Left cardiac atrium (tissue), 4 donors: ENCODE data around the gene BRIP1. TPM values are rescaled to one million over a fixed set of nuclear protein-coding genes. Genes with fewer than 3 reads are reported as not detected.
"Not testable (repeated sequence)": the region's sequence is repeated elsewhere in the genome, so short reads cannot be mapped to it uniquely, and the experiment has no call there.

ENCODE experiments used
- ATAC-seq, 2 donors: fragments of 200-7000 bp; cut with Tn5 transposase; one replicate each; pipeline ENCODE4 v1.9.1; 2020; ENCODE audit warnings: mild to moderate bottlenecking in 2 of 2, moderate library complexity in 2 of 2
- DNase-seq: peaks from one replicate; pipeline ENCODE4 v3.0.0-alpha.2; 2020
- intact Hi-C, 2 donors: fragments of 100-400 bp; cut with DNase I; formaldehyde crosslinking; loops; one replicate each; pipeline versions ENCODE4 v1.14.1 to v1.15.1; 2022 to 2023
- total RNA-seq, 2 donors: library from RNA; stranded (reverse); fragmentation: NEBNext Ultra II Directional; extraction: Animal tissue kit (Norgen Biotek cat#: 25700); gene quantifications; one replicate each; pipeline ENCODE4 v1.2.1, GENCODE V29; 2021
- donor health status: DM: no; HTN: yes; CAD: no.
- donor health status: DM: no; HTN: yes; CAD: no; lungs with severe emphysema.
- donor health status: DM: yes; HTN: yes; CAD: no.
- donor health status: Dilated cardiomyopathy.

BRIP1 gene
- total RNA-seq, 2 donors from 2014 or later: 0.10 to 0.77 TPM

DNA sequence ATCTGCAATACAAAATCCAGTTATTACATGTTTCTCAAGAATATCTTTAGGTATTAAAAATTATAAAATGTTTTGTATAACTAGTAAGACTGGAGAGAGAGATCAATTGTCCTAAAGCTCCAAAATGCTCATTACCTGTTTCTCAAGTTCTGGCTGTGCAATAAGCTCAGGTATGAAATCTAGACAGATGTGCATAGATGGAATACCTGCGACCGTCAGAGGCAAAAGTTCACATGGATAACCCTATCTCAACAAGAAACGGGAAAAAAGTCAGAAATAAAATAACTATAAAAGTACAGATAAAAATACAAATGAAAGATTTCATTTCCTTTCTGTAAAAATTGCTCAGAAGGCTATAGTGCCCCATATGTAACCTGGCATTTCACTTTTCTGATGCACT lies 5.8 kb upstream of the BRIP1 start:
- ATAC-seq (no peak), DNase-seq (no peak)
- intact Hi-C loops: no loop called here

DNA sequence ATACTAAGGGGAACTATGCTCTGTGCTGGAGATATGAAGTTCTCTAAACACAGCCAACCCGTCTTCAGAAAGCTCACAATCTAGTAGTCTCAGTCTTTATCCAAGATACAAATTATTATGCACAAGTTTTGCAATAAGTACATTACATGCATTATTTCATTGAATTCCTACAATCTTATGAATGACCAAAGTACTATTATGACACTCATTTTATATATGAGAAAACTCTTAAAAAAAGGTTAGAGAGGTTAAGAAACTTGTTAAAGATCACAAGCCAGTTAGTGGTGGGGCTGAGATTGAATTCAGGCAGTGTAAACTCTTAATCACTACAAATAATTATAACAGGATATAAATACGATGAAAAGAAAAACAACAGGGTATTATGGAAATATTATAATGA lies 4.7 kb upstream of the BRIP1 start:
- ATAC-seq (no peak), DNase-seq (no peak)
- intact Hi-C loops: no loop called here

DNA sequence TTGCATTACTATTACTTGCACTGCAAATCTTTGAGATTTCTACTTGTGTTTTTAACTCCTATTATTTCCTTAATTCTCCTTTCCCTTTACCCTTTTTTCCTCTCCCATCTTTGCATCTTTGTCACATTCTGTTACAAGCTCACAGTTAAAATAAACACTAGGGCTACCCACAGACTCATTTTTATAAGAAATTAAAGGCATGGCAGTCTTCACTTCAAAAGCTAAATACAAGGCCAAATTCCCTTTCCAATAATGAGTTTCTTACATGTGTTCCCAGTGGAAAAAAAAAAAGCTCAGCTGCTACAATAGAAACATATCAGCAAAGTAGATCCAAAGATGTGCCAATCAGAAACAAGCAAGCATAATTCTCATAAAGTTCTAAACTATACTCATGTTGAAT lies 3.7 kb upstream of the BRIP1 start:
- intact Hi-C loops: no loop called here
- no peak for DNase-seq
- no peak for ATAC-seq

DNA sequence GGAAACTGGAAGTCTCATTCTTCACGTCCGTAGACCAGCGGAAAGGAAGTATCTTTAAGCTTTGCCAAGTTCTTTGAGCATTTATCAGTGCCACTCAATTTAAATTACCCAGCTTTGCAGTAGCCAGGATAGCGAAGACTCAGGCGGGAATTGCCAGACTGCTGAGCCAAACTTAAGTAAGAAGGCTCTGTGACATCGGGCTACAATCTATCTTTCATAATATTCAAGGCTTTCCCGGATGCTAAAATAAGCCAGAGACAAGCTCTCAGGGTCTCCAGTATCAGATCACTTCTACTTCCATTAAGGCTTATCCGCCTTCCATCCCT lies 436 bp upstream of the BRIP1 start:
- ATAC-seq: peak; percentile 58 to 60
- no peak for DNase-seq
- intact Hi-C loops: no loop called here

DNA sequence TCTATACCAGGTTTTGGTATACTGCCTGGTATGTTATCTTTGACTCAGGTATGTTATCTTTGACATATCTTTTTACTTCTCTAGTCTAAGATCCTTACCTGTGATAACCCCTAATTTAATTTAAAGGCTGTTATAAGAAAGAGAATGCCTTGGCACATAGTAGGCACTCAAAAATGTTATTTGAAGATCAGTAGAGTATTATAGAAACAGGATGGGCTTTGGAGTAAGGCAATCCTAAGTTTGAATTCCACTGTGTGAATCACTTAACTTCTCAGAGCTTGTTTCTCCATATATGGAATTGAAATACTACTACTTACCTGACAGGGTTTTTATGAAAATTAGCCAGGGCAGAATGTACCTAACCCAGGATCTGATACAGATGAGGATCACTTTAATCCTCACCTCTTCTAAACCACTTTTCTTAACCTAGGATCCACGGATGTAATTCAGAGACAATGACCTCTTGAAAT lies 1.2 kb downstream of the BRIP1 start:
- ATAC-seq: no peak
- DNase-seq: no peak
- intact Hi-C loops: no loop called here

DNA sequence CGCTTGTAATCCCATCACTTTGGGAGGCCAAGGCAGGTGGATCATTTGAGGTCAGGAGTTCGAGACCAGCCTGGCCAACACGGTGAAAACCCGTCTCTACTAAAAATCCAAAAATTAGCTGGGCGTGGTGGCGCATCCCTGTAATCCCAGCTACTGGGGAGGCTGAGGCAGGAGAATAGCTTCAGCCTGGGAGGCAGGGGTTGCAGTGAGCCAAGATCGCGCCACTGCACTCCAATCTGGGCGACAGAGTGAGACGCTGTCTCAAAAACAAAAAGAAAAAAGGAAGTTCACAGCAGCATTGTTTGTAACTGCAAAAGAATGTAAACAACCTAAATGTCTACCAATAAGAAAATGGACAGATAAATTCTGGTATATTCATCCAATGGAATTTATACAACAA lies 2.9 kb downstream of the BRIP1 start:
- DNase-seq, ATAC-seq, intact Hi-C loops: not testable (repeated sequence)

DNA sequence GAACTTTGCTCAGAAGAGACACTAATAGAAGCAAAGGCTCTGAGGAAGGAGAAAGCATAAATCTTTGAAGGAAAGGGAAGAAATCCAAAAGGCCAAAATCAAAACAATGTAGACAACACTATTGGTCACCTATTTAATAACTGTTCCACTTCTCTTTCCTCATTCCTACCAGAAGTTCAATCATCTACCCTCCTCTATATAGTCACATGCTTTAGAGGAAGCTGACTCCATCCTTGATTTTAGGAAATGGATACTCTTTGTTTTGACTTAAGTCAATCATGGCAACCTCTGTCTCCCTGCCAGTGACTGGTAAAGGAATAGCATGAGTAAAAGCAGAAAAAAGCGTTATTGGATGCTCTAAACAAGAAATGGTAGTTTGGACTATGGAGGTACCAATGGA lies 7.3 kb downstream of the BRIP1 start:
- intact Hi-C loops: no loop called here
- ATAC-seq (no peak), DNase-seq (no peak)

- no peak for ATAC-seq
- intact Hi-C loops: no loop called here
Observed at GRCh38 chr17:61852857-61853256, 10.5 kb downstream of the BRIP1 start.

DNA sequence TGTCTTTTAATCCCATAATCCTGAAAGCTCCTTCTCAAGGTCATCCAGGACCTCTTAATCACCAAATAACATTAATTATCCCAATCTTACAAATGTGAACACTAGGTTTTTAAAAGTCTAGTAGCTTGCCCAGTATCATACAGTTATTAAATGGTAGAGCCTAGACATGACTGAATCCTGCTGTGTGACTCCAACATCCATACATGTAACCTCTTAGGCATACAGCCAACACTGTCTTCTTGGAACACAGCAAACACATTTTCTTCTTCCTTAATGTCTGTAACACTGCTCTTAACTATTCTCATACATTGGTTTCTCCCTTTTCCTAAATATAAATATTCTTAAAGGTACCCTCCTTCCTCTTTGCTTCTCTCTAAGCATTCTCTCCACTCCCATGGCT lies 13.7 kb downstream of the BRIP1 start:
- ATAC-seq: no peak
- intact Hi-C loops: no loop called here
- no peak for DNase-seq

More at GRCh38 chr17:61852857-61853256, 10.5 kb downstream of the BRIP1 start:
- no peak for DNase-seq

GRCh38 chr17:61848896-61849295 lies 14.4 kb downstream of the BRIP1 start:
- intact Hi-C loops: no loop called here
- ATAC-seq: no peak

DNA sequence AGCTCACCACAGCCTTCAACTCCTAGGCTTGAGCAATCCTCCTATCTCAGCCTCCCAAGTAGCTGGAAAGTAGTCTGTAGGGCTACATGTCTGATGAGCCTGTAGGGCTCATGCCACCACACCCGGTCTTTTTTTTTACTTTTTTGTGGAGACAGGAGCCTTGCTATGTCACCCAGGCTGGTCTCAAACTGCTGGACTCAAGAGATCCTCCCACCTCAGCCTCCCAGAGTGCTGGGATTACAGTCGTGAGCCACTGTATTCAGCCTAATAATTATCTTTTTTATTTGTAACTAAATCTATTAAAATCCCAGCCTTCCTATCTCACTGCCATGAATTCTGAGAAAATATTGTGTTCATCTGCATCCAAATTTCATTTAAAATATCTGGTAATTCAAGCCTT lies 15.1 kb downstream of the BRIP1 start:
- ATAC-seq (no peak), DNase-seq (no peak)
- intact Hi-C loops: no loop called here

More at GRCh38 chr17:61848896-61849295, 14.4 kb downstream of the BRIP1 start:
- no peak for DNase-seq

DNA sequence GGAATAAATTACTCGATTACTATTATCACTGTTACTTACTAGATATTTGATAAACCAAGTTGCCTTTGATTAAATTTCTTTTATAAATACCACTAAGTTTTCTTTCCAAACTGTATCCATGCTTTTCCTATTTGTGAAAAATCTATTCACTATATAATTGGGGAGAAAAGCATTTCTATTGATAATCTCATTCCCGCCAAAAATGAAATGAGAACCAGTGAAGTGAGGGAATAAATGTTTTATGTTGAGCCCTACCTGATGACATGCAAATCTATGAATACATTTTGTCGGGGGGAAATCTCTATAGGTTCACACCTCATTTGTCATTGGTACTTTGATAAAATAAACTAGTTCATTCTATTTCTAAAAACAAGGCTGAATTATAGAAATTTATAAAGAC lies 15.7 kb downstream of the BRIP1 start:
- intact Hi-C loops: no loop called here
- no peak for DNase-seq
- ATAC-seq: no peak

GRCh38 chr17:61846761-61847375 lies 16.5 kb downstream of the BRIP1 start:
- DNase-seq (no peak), ATAC-seq (no peak)
- intact Hi-C loops: no loop called here

- intact Hi-C loops: no loop called here
Observed at GRCh38 chr17:61846088-61846487, 17.2 kb downstream of the BRIP1 start.

DNA sequence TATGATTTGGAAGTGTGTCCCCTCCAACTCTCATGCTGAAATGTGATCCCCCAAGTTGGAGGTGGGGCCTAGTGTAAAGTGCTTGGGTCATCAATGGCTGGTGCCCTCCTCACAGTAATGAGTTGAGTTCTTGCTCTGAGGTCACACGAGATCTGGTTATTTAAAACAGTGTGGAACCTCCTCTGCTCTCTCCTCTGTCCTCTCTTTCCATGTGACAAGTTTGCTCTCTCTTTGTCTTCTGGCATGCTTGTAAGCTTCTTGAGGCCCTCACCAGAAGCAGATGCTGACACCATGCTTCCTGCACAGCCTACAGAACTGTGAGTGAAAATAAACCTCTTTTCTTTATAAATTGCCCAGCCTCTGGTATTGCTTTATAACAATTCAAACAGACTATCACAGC lies 19.9 kb downstream of the BRIP1 start:
- intact Hi-C loops: no loop called here
- ATAC-seq: no peak
- DNase-seq: no peak

More at GRCh38 chr17:61846088-61846487, 17.2 kb downstream of the BRIP1 start:
- DNase-seq (no peak), ATAC-seq (no peak)

DNA sequence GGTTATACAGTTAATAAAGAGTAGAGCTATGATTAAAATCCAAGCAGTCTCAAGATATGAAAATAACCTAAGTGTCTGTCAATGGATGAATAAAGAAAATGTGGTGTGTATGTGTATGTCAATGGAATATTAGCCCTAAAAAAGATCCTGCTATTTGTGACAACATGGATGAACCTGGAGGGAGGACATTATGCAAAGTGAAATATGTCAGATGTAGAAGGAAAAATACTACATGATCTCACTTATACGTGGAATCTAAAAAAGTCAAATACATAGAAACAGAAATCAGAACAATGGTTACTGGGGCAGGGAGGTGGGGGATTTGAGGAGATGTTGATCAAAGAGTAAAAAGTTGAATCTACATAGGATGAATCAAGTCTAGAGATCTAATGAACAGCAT lies 20.4 kb downstream of the BRIP1 start:
- intact Hi-C loops: no loop called here
- no peak for DNase-seq
- ATAC-seq: no peak

DNA sequence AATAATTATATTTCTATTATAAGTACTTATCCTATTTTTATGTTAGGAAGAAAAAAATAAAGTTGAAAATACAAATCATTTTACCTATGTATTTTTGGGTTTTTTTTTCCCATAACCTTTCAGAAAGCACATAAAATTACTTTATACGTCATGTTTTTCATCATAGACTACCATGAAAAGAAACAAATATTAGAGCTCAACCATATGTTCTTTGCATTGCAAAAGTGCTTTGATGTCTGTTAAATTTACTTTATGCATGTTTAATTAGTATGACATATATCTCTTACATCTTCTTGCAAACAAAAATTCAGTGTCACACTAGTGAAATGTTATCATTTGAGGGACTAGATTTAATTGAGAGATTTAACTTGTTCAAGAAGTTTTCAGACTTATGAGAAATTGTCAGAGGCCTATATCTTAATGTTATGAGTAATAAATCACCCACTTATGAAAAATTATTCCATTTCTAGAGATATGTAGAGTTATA lies 24.0 kb downstream of the BRIP1 start:
- ATAC-seq (no peak), DNase-seq (no peak)
- intact Hi-C loops: loop anchor here in 1 of 2 donors (5.0 to 10.0 kb wide), 2 partner anchors 425 to 1117 kb away; no protein-coding TSS in a partner anchor

GRCh38 chr17:61837175-61838051 lies 25.9 kb downstream of the BRIP1 start:
- ATAC-seq: peak in 1 of 2 donors; percentile 44
- peak; percentile 45 for DNase-seq
- intact Hi-C loops: loop anchor here in 1 of 2 donors (5.0 to 10.0 kb wide), 2 partner anchors 423 to 1115 kb away; no protein-coding TSS in a partner anchor

DNA sequence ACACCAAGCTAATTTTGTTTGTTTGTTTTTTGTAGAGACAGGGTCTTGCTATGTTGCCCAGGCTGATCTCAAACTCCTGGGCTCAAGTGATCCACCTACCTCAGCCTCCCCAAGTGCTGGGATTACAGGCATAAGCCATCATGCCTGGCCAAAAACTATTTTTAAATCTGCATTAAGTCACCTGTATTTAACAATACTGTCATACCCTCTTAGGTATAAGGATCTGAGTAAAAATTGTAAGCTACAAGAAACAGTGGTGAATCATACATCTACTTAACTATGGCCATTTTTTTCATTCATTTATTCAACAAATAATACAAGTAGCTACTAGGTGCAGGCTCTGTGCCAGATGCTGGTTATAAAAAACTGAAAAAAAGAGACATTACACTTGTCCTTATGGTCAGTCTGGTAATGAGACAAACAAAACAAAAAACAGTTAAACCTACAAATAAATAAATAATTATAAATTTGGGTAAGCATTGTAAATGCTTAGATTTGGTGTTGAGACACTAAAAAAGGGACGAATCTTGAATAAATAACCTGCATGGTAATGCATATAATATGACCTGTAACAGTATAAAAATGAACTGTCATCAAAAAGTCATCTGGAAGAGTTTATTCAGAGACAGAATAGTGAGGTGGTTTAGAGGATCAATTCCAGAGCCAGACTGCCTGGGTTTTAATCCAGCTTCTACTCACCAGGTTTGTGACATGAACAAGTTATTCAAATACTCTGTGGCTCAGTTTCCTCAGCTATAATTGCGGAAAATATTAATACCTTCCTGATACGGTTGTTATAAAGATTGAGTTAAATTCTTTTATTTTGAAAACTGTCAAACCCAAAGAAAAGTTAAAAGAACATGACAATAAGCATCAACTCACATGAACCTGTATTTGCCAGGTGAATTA lies 26.8 kb downstream of the BRIP1 start:
- ATAC-seq (no peak), DNase-seq (no peak)
- intact Hi-C loops: loop anchor here in 1 of 2 donors (5.0 to 10.0 kb wide), 2 partner anchors 422 to 1114 kb away; no protein-coding TSS in a partner anchor
